ENCODE measurements around the gene SNAP29. TPM values are rescaled to one million over a fixed set of nuclear protein-coding genes. Genes with fewer than 3 reads are reported as not detected.
"Not testable (repeated sequence)": the region's sequence is repeated elsewhere in the genome, so short reads cannot be mapped to it uniquely, and the experiment has no call there.

SNAP29 gene
- total and polyA plus RNA-seq, 2 donors (not counting 3 experiments of a cell fraction or from before 2014, with no cell fraction given) = 16.4 to 26.7 TPM

DNA sequence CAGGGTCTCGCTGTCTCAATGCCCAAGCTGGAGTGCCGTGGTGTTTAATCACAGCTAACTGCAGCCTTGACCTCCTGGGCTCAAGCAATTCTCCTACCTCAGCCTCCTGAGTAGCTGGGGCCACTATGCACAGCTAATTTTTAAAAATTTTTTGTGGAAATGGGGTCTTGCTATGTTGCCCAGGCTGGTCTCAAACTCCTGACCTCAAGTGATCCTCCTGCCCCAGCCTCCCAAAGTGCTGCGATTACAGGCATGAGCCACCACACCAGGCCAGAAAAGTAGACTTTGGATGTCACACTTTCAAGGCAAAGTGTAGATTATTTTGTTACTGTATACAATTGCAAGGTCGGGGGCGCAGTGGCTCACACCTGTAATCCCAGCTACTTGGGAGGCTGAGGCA, 49.9 kb downstream of the SNAP29 start:
- H3K9ac ChIP-seq (replicated peaks; ENCODE audit: extremely low read depth, insufficient read depth, low read length); FAIRE-seq; intact Hi-C loops (cut with micrococcal nuclease); H3K9me3 ChIP-seq (replicated peaks; ENCODE audit: control insufficient read depth, insufficient read depth, low read length); H3K27me3 ChIP-seq (ENCODE audit: control insufficient read depth in 2 of 2, insufficient read depth in 2 of 2, low read length in 2 of 2); BruUV-seq (replicated peaks); dilution Hi-C loops (cut with MboI; ENCODE audit: extremely low pct_ligation_motif_present, low sequenced_read_pairs); H3K4me1 ChIP-seq (ENCODE audit: control insufficient read depth, extremely low read depth, insufficient read depth, low read length); H3K27ac ChIP-seq (ENCODE audit: insufficient read depth, low read depth, low read length); H3K36me3 ChIP-seq (ENCODE audit: control insufficient read depth in 2 of 2, extremely low read depth in 1 of 2, insufficient read depth in 2 of 2, low read length in 2 of 2); H3K79me2 ChIP-seq (ENCODE audit: control insufficient read depth, insufficient read depth, low read length); H3K4me2 ChIP-seq (ENCODE audit: insufficient read depth, low read length); POLR2A ChIA-PET; CTCF ChIA-PET; H3K9me1 ChIP-seq (replicated peaks; ENCODE audit: control insufficient read depth, extremely low read depth, insufficient read depth, low read length); H2AFZ ChIP-seq (ENCODE audit: low read depth, low read length); DNase-seq (ENCODE audit: low read depth, low spot score); H4K20me1 ChIP-seq (replicated peaks; ENCODE audit: control insufficient read depth, extremely low read depth, insufficient read depth, low read length); H3K4me3 ChIP-seq (replicated peaks in 1 of 3; ENCODE audit: insufficient read depth in 1 of 3, low read depth in 1 of 3, low read length in 3 of 3): not testable (repeated sequence)

DNA sequence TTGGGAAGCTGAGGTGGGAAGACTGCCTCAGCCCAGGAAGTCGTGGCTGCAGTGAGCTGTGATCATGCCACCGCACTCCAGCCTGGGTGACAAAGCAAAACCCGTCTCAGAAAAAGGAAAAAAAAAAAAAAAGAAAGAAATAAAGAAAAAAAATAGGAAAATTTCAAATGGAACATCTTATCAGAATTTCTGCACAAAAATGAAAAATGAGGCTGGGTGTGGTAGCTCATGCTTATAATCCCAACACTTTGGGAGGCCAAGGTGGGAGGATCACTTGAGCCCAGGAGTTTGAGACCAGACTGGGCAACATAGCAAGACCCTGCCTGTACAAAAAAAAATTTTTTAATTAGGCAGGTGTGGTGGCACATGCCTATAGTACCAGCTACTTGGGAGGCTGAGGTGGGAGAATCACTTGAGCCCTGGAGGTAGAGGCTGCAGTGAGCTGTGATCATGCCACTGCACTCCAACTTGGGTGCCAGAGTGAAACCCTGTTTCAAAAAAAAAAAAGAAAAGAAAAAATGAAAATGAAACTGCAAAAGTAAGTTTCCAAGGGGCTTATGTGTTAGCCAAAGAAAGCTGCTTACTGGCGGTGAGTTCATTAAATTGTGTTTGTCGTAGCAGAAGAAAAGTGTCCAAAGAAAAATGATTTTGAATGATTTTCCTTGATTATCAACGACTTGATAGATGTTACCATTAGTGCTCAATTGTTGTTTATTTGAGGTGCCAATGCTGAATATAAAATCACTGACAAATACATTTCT, 50.9 kb downstream of the SNAP29 start:
- BruUV-seq (replicated peaks) = no TSS peak
- H3K9me3 ChIP-seq (replicated peaks; ENCODE audit: control insufficient read depth, insufficient read depth, low read length) = no peaks in the 10 kb centered on the region
- intact Hi-C loops (cut with micrococcal nuclease) (no loop called here), dilution Hi-C loops (cut with MboI; ENCODE audit: extremely low pct_ligation_motif_present, low sequenced_read_pairs) (no loop called here)
- H4K20me1 ChIP-seq (replicated peaks; ENCODE audit: control insufficient read depth, extremely low read depth, insufficient read depth, low read length) = no peaks in the 10 kb centered on the region
- H3K9me1 ChIP-seq (replicated peaks; ENCODE audit: control insufficient read depth, extremely low read depth, insufficient read depth, low read length) = no peaks in the 10 kb centered on the region
- no peak for FAIRE-seq
- H2AFZ ChIP-seq (ENCODE audit: low read depth, low read length) = no peak overlapping the region
- no peak overlapping the region for H3K9ac ChIP-seq (replicated peaks; ENCODE audit: extremely low read depth, insufficient read depth, low read length)
- H3K27ac ChIP-seq (ENCODE audit: insufficient read depth, low read depth, low read length) = no peak overlapping the region
- no peak overlapping the region for H3K4me3 ChIP-seq (replicated peaks in 1 of 3; ENCODE audit: insufficient read depth in 1 of 3, low read depth in 1 of 3, low read length in 3 of 3)
- H3K27me3 ChIP-seq (ENCODE audit: control insufficient read depth in 2 of 2, insufficient read depth in 2 of 2, low read length in 2 of 2) = peaks cover 0 to 3% of the 10 kb centered on the region in 2 experiments
- no peaks in the 10 kb centered on the region for H3K4me1 ChIP-seq (ENCODE audit: control insufficient read depth, extremely low read depth, insufficient read depth, low read length)
- TF ChIP-seq FOS (IDR thresholded peaks at IDR 0.05; ENCODE audit: borderline replicate concordance, insufficient read depth, low read length) = no peak
- TF ChIP-seq, protein P1, sequence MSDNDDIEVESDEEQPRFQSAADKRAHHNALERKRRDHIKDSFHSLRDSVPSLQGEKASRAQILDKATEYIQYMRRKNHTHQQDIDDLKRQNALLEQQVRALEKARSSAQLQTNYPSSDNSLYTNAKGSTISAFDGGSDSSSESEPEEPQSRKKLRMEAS (IDR thresholded peaks at IDR 0.05; ENCODE audit: insufficient read depth, insufficient read length) = no peak
- TF ChIP-seq POLR2AphosphoS5 (IDR thresholded peaks at IDR 0.05; ENCODE audit: insufficient read depth, low read depth, low read length) = no peak
- no peak for TF ChIP-seq GATA2 (IDR thresholded peaks at IDR 0.05; ENCODE audit: insufficient read depth, insufficient read length, low read depth, low read length)
- TF ChIP-seq, protein P2, sequence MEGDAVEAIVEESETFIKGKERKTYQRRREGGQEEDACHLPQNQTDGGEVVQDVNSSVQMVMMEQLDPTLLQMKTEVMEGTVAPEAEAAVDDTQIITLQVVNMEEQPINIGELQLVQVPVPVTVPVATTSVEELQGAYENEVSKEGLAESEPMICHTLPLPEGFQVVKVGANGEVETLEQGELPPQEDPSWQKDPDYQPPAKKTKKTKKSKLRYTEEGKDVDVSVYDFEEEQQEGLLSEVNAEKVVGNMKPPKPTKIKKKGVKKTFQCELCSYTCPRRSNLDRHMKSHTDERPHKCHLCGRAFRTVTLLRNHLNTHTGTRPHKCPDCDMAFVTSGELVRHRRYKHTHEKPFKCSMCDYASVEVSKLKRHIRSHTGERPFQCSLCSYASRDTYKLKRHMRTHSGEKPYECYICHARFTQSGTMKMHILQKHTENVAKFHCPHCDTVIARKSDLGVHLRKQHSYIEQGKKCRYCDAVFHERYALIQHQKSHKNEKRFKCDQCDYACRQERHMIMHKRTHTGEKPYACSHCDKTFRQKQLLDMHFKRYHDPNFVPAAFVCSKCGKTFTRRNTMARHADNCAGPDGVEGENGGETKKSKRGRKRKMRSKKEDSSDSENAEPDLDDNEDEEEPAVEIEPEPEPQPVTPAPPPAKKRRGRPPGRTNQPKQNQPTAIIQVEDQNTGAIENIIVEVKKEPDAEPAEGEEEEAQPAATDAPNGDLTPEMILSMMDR (IDR thresholded peaks at IDR 0.05; ENCODE audit: extremely low read depth in 1 of 2, insufficient read depth in 1 of 2, low read depth in 1 of 2, low read length in 2 of 2) = no peak
- no peak for TF ChIP-seq JUN (IDR thresholded peaks at IDR 0.05; ENCODE audit: borderline replicate concordance, insufficient read depth, insufficient read length, low read depth)
- no peak for TF ChIP-seq MYC (IDR thresholded peaks at IDR 0.05; ENCODE audit: low read depth, low read length)
- no peak for TF ChIP-seq EZH2 (IDR thresholded peaks at IDR 0.05; ENCODE audit: borderline replicate concordance, low read depth, low read length, severe bottlenecking)
- no peak for TF ChIP-seq POLR2A (IDR thresholded peaks at IDR 0.05; ENCODE audit: low read depth, low read length)
- POLR2A ChIA-PET = interaction anchor here (0.5 kb wide), 1 partner anchor 9 kb away, joined by 8 read pairs; no protein-coding TSS in a partner anchor
- H3K4me2 ChIP-seq (ENCODE audit: insufficient read depth, low read length) = no peak overlapping the region
- no peaks in the 10 kb centered on the region for H3K79me2 ChIP-seq (ENCODE audit: control insufficient read depth, insufficient read depth, low read length)
- no peak for DNase-seq (ENCODE audit: low read depth, low spot score)
- H3K36me3 ChIP-seq (ENCODE audit: control insufficient read depth in 2 of 2, extremely low read depth in 1 of 2, insufficient read depth in 2 of 2, low read length in 2 of 2) = no peaks in the 10 kb centered on the region
- CTCF ChIA-PET = interaction anchor here (0.8 kb wide), 1 partner anchor 24 kb away, joined by 5 read pairs; no protein-coding TSS in a partner anchor

All from endothelial cell of umbilical vein (primary cell).